MCF 10A (cell line): Measurements from ENCODE around the gene TMEM59L. TPM values are rescaled to one million over a fixed set of nuclear protein-coding genes. Genes with fewer than 3 reads are reported as not detected.

ENCODE experiments used
- BruUV-seq: library from RNA; stranded (reverse); fragments of 400-500 nt; replicated peaks from 2 replicates; lab custom pipeline; 2021; lab: Mats Ljungman, UMichigan
- CTCF ChIA-PET: fragments of 300-600 bp; sonication (Branson Sonifier 250); formaldehyde crosslinking; extraction: SDS; loops from one replicate; lab custom pipeline; 2021; ENCODE audit warnings: antibody characterized with exemption, inconsistent platforms; lab: Yijun Ruan, JAX
- POLR2A ChIA-PET: fragments of 300-600, 350-650 bp; sonication (Branson Sonifier 250); formaldehyde crosslinking; extraction: SDS; loops from one replicate; lab custom pipeline; 2020; ENCODE audit warnings: antibody characterized with exemption, inconsistent platforms; lab: Yijun Ruan, JAX
- DNase-seq: peaks from one replicate; pipeline ENCODE4 v3.0.0-alpha.2; 2018; ENCODE audit not compliant: unreplicated experiment
- H3K27ac Mint-ChIP-seq: one replicate; pipeline ENCODE4 v1.8.0; 2022; ENCODE audit warnings: mild to moderate bottlenecking, low read depth, mixed read lengths; ENCODE audit not compliant: unreplicated experiment
- H3K27me3 Mint-ChIP-seq: one replicate; pipeline ENCODE4 v1.8.0; 2022; ENCODE audit warnings: mixed read lengths; ENCODE audit not compliant: insufficient read depth, unreplicated experiment
- H3K36me3 Mint-ChIP-seq: one replicate; pipeline ENCODE4 v1.8.0; 2022; ENCODE audit warnings: mild to moderate bottlenecking, moderate library complexity, mixed read lengths; ENCODE audit not compliant: insufficient read depth, unreplicated experiment
- H3K4me1 Mint-ChIP-seq: one replicate; pipeline ENCODE4 v1.8.0; 2022; ENCODE audit warnings: mixed read lengths; ENCODE audit not compliant: insufficient read depth, unreplicated experiment
- H3K4me3 Mint-ChIP-seq: one replicate; pipeline ENCODE4 v1.8.0; 2022; ENCODE audit warnings: mild to moderate bottlenecking, moderate library complexity, mixed read lengths; ENCODE audit not compliant: unreplicated experiment
- H3K9me3 Mint-ChIP-seq: one replicate; pipeline ENCODE4 v1.8.0; 2022; ENCODE audit warnings: mixed read lengths; ENCODE audit not compliant: unreplicated experiment
- CTCF ChIP-seq: fragments of 200-600 bp; IDR thresholded peaks from one replicate; pipeline ENCODE4 v1.8.0; 2022; ENCODE audit warnings: antibody characterized with exemption, mild to moderate bottlenecking; ENCODE audit not compliant: unreplicated experiment
- intact Hi-C: fragments of 100-400 bp; cut with micrococcal nuclease; formaldehyde crosslinking; loops from 2 replicates; pipeline ENCODE4 v1.14.1; 2022
- total RNA-seq: library from RNA; stranded (reverse); gene quantifications from 2 replicates; pipeline ENCODE4 v1.2.3, GENCODE V29; 2022

Gene TMEM59L
- total RNA-seq, 1 experiment from 2014 or later: 0.33 TPM

DNA sequence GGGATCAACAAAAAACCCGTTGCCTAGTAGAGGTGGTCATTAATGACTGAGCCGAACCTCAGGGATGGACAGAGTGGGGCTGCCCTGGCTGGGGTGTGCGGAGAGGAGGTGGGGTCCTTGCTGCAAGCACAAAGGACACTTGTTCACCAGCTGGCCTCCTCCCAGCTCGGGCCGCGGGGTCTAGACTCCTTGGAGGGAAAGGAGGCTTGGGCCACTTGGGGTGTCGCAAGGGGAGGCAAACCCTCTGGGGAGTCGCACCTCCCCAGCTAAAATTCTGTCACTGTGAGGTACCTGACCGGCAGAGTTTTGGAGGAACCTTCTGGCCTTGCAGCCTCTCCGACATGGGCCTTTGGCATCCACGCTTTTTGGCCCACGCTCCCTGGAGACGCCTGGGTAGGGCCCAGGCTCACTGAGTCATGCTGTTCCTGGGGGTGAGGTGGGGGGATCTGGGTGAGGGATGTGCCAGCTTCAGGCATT is 32.4 kb downstream of the TMEM59L start:
- intact Hi-C loops: no loop called here
- no peak for DNase-seq
- Mint-ChIP-seq H3K9me3 (no peaks in the 10 kb centered on the region), H3K36me3 (peaks cover 5% of the 10 kb centered on the region), H3K4me1 (no peaks in the 10 kb centered on the region), H3K27me3 (no peaks in the 10 kb centered on the region), H3K27ac (no peak overlapping the region), H3K4me3 (no peak overlapping the region)
- TF ChIP-seq CTCF: no peak
- POLR2A ChIA-PET: no interaction called here
- no TSS peak for BruUV-seq
- CTCF ChIA-PET: interaction anchor here (0.7 to 1.1 kb wide), 2 partner anchors 171 to 216 kb away, joined by 4 read pairs; no protein-coding TSS in a partner anchor

DNA sequence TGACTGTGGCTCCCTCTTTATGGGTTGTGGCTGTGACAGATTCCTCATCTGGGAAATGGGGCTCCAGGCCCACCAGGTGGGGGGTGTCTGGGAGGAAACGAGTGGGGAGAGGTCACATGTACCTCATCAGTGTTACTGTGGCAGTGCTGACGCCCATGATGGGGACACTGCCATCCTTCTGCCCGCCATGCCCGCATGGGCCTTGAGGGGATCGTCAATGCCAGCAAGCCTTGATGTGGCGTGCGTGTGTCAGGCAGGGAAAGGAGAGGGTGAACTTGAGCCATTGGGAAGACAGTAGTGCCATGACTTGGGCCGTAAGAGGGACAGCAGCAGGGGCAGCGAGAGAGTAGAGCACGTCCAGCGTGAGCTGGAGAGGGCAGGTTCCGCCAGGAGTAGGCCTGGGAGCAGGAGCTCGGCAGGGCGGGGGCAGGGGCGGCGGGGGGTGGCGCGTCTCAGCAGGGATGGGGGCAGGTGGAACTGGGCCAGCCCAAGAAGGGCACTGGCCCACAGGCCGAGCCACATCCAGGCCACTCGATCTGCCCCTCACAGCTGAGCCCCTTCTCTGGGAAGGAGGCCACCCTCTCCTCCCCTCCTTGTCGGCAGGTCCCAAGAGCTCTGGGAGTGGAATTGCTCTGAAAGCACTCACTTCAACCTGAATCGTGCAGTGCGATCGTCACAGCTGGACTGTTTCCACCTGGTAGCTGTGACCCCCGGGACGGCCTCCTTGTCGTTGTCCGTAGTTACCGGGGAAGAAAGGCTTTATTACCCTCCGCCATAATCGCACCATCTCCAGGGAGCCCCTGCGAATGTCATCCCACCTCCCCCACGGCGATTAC is 34.1 kb downstream of the TMEM59L start:
- Mint-ChIP-seq H3K27ac (no peak overlapping the region), H3K4me3 (no peak overlapping the region), H3K27me3 (no peaks in the 10 kb centered on the region), H3K4me1 (peaks cover 1% of the 10 kb centered on the region), H3K36me3 (peaks cover 5% of the 10 kb centered on the region), H3K9me3 (no peaks in the 10 kb centered on the region)
- POLR2A ChIA-PET: no interaction called here
- no peak for DNase-seq
- intact Hi-C loops: no loop called here
- CTCF ChIA-PET: interaction anchor here (0.6 to 1.1 kb wide), 2 partner anchors 20 to 197 kb away, joined by 3 read pairs; no protein-coding TSS in a partner anchor
- TF ChIP-seq CTCF: no peak
- BruUV-seq: no TSS peak

DNA sequence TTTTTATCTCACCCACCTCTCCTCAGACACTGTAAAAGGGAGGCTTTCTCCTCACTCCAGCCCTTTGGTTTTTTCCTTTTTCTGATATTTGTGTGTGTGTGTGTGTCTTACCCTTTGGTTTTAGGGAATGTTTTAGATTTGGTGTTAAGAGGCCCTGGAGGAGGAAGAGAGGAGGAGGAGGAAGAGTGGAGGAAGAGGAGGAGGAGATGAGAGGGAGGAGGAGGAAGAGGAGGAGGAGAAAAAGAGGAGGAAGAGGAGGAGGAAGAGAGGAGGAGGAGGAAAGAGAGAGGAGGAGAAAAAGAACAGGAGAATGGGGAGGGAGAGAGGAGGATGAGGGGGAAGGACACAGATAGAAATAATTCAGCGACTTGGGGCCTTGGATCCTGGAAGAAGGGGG is 34.7 kb downstream of the TMEM59L start:
- DNase-seq: no peak
- no peak overlapping the region for H3K4me3 Mint-ChIP-seq
- no peaks in the 10 kb centered on the region for H3K9me3 Mint-ChIP-seq
- H3K36me3 Mint-ChIP-seq: peaks cover 5% of the 10 kb centered on the region
- CTCF ChIA-PET: interaction anchor here (1.1 kb wide), 1 partner anchor 19 kb away, joined by 3 read pairs; no protein-coding TSS in a partner anchor
- TF ChIP-seq CTCF: no peak
- H3K4me1 Mint-ChIP-seq: peaks cover 5% of the 10 kb centered on the region
- POLR2A ChIA-PET: interaction anchor here (0.6 kb wide), 1 partner anchor 88 kb away, joined by 4 read pairs; no protein-coding TSS in a partner anchor
- intact Hi-C loops: no loop called here
- H3K27me3 Mint-ChIP-seq: no peaks in the 10 kb centered on the region
- no peak overlapping the region for H3K27ac Mint-ChIP-seq
- BruUV-seq: no TSS peak

DNA sequence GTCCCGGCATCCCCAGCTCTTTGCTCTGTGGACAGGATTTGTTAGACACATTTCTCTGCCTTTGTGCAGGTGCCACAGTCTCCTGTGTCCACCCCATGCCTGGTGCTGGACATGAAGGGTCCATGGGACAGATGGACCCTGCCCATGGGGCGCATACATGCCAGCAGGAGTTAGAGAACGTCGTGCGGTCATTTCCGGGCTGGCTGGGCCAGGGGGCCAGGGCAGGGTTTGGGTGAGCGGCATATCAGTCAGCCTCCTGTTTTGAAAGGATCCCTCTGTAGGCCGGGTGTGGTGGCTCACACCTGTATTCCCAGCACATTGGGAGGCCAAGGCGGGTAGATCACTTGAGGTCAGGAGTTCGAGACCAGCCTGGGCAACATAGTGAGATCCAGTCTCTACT is 35.1 kb downstream of the TMEM59L start:
- Mint-ChIP-seq H3K9me3 (no peaks in the 10 kb centered on the region), H3K36me3 (peaks cover under 1% of the 10 kb centered on the region), H3K27me3 (no peaks in the 10 kb centered on the region), H3K4me3 (no peak overlapping the region), H3K4me1 (peaks cover 5% of the 10 kb centered on the region), H3K27ac (no peak overlapping the region)
- ChIA-PET POLR2A (interaction anchor here (0.6 kb wide), 1 partner anchor 88 kb away, joined by 4 read pairs; no protein-coding TSS in a partner anchor), CTCF (no interaction called here)
- BruUV-seq: no TSS peak
- DNase-seq: no peak
- intact Hi-C loops: no loop called here
- TF ChIP-seq CTCF: no peak
